ENCODE data around the gene TBC1D2B. TPM values are rescaled to one million over a fixed set of nuclear protein-coding genes. Genes with fewer than 3 reads are reported as not detected.

The TBC1D2B gene
- total RNA-seq, 1 donor from 2014 or later: 11.7 TPM

DNA sequence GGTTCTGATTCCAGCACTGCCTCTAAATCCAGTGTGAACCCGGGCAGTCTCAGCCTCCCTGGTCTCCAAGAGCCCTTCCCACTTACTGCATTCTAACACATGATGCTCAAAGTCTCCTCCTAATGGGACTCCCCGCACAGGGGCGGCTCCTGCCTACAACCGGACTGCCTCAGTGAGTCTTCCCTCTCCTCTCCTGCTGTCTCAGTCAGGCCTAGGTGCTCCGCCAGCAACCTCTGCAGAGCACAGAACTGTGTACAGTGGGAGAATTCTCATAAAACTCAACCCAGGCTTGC lies 28.9 kb downstream of the TBC1D2B start:
- peaks cover 19% of the 10 kb centered on the region for H3K36me3 ChIP-seq
- intact Hi-C loops (cut with micrococcal nuclease): no loop called here
- DNase-seq: no peak
- H3K27ac ChIP-seq (replicated peaks): peak overlapping the region; percentile 78
- no peaks in the 10 kb centered on the region for H3K9me3 ChIP-seq (replicated peaks)
- H3K4me1 ChIP-seq: peaks cover 72% of the 10 kb centered on the region
- H3K4me3 ChIP-seq: no peak overlapping the region
- TF ChIP-seq, protein P1, sequence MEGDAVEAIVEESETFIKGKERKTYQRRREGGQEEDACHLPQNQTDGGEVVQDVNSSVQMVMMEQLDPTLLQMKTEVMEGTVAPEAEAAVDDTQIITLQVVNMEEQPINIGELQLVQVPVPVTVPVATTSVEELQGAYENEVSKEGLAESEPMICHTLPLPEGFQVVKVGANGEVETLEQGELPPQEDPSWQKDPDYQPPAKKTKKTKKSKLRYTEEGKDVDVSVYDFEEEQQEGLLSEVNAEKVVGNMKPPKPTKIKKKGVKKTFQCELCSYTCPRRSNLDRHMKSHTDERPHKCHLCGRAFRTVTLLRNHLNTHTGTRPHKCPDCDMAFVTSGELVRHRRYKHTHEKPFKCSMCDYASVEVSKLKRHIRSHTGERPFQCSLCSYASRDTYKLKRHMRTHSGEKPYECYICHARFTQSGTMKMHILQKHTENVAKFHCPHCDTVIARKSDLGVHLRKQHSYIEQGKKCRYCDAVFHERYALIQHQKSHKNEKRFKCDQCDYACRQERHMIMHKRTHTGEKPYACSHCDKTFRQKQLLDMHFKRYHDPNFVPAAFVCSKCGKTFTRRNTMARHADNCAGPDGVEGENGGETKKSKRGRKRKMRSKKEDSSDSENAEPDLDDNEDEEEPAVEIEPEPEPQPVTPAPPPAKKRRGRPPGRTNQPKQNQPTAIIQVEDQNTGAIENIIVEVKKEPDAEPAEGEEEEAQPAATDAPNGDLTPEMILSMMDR (IDR thresholded peaks at IDR 0.05; ENCODE audit: borderline replicate concordance): no peak
- no peaks in the 10 kb centered on the region for H3K27me3 ChIP-seq (ENCODE audit: low read depth)

DNA sequence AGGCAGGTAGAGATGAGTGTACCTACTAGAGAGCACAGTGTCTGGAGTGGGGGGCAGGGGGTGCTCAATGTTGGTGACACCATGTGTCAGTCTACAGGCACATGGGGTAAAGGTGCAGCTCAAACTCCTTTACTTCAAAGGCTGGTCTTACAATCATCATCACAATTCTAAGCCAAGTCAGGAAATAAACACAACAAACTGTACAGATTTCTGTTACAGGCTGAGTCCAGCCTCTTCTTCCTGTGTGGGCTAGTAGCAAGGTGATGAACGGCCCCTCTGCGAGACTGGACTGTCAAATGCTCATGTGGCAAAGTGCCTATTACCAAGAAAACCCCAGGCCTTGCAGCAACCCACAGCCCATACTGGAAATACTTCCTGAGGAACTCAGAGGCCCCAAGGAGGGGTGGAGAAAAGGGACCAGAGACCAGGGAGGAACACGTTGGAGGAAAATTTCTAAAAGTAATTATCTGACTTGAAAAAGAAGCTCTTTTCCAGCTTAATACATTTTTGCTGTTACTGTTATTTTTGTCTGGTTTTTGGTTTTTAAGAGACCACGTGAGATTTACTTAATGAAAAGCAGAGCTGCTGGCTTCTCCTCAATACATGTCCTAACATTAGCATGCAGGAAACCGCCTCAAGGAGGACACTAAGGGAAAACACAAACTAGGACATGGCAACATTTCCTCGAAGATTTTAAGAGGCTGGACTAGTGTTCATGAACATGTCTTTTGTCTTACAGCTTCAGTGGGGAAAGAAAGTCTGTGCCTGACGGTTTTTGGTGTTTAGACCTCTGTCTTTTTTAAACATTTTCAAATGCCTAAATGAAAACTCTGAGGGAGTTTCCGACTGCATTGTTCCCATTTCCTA lies 29.5 kb downstream of the TBC1D2B start:
- peak overlapping the region; percentile 7 for H3K4me3 ChIP-seq

DNA sequence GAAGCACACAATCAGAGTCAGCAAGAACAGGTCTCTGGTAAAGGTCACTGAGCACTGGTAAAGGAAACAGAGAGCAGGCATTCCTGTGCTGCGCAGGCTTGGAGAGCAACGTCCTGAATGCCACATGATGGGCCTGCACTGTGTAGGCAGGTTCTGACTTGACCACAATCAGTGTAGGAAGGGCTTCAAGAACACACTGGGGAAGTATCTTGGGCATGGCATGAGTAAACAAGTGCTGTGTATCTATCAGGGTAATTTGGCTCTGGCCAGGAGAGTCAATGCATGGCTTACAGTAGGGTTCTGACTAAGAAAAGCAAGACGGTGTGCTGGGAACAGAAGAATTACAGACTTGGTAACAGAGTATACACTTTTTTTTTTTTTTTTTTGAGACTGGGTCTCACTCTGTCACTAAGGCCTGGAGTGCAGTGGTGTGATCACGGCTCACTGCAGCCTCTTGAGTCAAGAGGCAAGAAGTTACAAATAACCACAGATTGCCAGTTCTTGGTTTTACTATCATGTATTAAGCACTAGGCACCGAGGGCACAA lies 30.6 kb downstream of the TBC1D2B start:
- H3K4me3 ChIP-seq: no peak overlapping the region
- peaks cover 57% of the 10 kb centered on the region for H3K4me1 ChIP-seq
- TF ChIP-seq, protein P1 (IDR thresholded peaks at IDR 0.05; ENCODE audit: borderline replicate concordance): no peak

More for the DNA sequence above, 29.5 kb downstream of the TBC1D2B start:
- Histone ChIP-seq H3K9me3 (replicated peaks) (no peaks in the 10 kb centered on the region), H3K27ac (replicated peaks) (peak overlapping the region; percentile 78), H3K27me3 (ENCODE audit: low read depth) (no peaks in the 10 kb centered on the region), H3K4me1 (peaks cover 68% of the 10 kb centered on the region), H3K36me3 (peaks cover 19% of the 10 kb centered on the region)
- TF ChIP-seq, protein P1 (IDR thresholded peaks at IDR 0.05; ENCODE audit: borderline replicate concordance): peak; percentile 14
- no peak for DNase-seq
- intact Hi-C loops (cut with micrococcal nuclease): no loop called here

DNA sequence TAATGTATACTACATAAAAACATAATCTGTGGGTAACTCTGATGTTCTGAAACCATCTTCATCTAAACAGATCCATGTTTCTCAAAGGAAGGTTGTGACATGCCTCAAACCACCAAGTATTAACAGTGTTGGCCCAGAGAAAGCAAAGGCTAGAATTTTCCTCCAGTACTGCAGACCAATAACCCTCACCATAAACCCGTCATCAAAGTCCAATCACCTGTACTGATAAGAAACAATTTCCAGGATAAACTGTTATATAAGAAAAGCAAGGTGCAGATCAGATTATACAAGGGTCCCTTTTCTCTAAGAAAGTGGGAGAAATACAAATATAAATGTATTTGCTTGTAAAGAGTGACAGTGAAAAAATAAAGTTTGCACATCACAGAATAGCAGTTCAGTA lies 32.3 kb downstream of the TBC1D2B start:
- intact Hi-C loops (cut with micrococcal nuclease): no loop called here
- H3K36me3 ChIP-seq: peaks cover 26% of the 10 kb centered on the region
- no peak overlapping the region for H3K4me3 ChIP-seq
- DNase-seq: no peak
- TF ChIP-seq, protein P1 (IDR thresholded peaks at IDR 0.05; ENCODE audit: borderline replicate concordance): no peak
- H3K9me3 ChIP-seq (replicated peaks): no peaks in the 10 kb centered on the region
- no peaks in the 10 kb centered on the region for H3K27me3 ChIP-seq (ENCODE audit: low read depth)
- peaks cover 40% of the 10 kb centered on the region for H3K4me1 ChIP-seq
- H3K27ac ChIP-seq (replicated peaks): peak overlapping the region; percentile 8

More for the DNA sequence above, 30.6 kb downstream of the TBC1D2B start:
- intact Hi-C loops (cut with micrococcal nuclease): no loop called here
- no peaks in the 10 kb centered on the region for H3K27me3 ChIP-seq (ENCODE audit: low read depth)
- no peaks in the 10 kb centered on the region for H3K9me3 ChIP-seq (replicated peaks)
- DNase-seq: no peak
- H3K36me3 ChIP-seq: peaks cover 22% of the 10 kb centered on the region
- H3K27ac ChIP-seq (replicated peaks): peak overlapping the region; percentile 78

DNA sequence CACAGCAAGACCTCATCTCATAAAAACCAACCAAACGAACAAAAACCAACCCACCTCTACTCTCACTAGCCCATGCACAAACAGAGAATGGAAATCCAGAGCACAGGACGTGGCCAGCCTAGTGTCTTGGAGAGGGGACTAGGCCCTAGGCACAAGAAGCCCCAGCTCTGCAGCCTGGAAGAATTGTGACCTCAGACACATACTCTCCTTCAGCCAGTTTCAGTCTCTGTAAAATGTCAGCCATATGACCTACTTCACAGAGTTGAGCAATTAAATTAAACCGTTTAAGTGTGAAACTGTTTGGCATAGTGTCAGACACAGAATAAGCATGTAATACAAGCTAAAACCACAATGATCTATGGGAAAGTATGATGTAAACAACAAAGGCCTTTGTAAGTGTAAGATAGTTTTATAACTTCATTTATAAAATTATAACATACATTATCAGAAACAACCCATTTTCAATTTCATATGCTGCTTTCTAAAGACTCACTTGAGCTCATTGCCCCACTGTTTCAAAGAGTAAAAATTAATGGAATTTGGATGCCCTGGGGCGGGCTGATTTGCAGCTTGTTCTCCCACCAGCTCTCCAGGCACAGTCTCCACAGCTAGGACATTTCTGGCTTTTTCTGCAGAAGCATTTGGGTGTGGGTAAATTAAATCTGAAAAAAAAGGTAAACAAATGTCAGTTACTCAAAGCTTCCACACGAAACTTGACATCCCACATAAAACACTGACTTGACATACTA lies 32.9 kb downstream of the TBC1D2B start:
- no peak overlapping the region for H3K27ac ChIP-seq (replicated peaks)
- TF ChIP-seq, protein P1 (IDR thresholded peaks at IDR 0.05; ENCODE audit: borderline replicate concordance): no peak
- no peaks in the 10 kb centered on the region for H3K27me3 ChIP-seq (ENCODE audit: low read depth)
- peaks cover 26% of the 10 kb centered on the region for H3K36me3 ChIP-seq
- H3K9me3 ChIP-seq (replicated peaks): no peaks in the 10 kb centered on the region
- peaks cover 34% of the 10 kb centered on the region for H3K4me1 ChIP-seq
- no peak overlapping the region for H3K4me3 ChIP-seq
- intact Hi-C loops (cut with micrococcal nuclease): no loop called here
- DNase-seq: no peak
